ENCODE data around the gene FHDC1.
A peak's percentile ranks its signal among the peaks of the same experiment; 100 is the strongest.

Gene FHDC1

GRCh38 chr4:152935143-152935542, 980 bp upstream of the FHDC1 start:
- DNase-seq (ENCODE audit: low read depth): peak; percentile 23
- no peak overlapping the region for H3K4me3 ChIP-seq (ENCODE audit: low read depth, low read length)

DNA sequence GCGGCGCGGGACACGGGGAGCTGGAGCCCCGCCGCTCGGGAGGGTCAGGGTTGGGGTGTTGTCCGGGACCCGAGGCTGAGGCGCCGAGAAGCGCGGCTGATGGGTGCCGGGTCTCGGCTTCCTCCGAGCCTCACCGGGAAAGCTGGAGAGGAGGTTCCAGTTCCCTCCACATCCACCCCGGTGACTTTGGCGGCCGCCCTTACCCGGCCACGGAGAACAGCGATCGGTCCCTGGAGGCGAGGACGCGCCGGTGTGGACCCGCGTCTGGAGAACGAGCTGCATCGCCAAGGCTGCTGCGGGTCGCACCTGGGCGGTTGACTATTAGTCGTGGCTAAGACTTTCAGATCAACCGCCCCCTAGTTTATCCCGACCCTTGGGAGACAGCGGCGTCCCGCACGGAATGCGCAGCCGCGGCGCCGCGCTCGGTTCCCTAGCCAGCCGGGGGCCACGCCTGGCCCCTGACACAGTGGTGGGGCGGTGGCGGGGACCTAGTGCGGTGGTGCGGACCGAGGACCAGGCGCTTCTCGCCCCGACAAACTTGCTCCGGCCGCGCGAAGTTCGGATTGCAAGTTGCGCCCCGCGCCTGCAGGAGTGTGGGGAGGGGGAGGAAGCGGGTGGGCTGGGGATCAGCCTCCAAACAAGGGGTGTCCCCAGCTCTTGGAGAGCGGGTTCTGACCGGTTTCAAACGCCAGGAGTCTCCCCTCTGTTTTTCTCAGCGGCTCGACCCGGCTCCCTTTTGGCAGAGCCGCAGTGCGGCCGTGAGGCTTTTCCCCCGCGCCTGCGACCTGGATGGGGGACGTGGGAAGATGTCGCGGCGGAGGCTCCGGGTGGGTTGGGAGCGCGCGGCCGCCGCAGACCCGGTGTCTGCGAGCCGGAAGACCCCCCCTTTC, 568 bp downstream of the FHDC1 start:
- TF ChIP-seq, protein P1, sequence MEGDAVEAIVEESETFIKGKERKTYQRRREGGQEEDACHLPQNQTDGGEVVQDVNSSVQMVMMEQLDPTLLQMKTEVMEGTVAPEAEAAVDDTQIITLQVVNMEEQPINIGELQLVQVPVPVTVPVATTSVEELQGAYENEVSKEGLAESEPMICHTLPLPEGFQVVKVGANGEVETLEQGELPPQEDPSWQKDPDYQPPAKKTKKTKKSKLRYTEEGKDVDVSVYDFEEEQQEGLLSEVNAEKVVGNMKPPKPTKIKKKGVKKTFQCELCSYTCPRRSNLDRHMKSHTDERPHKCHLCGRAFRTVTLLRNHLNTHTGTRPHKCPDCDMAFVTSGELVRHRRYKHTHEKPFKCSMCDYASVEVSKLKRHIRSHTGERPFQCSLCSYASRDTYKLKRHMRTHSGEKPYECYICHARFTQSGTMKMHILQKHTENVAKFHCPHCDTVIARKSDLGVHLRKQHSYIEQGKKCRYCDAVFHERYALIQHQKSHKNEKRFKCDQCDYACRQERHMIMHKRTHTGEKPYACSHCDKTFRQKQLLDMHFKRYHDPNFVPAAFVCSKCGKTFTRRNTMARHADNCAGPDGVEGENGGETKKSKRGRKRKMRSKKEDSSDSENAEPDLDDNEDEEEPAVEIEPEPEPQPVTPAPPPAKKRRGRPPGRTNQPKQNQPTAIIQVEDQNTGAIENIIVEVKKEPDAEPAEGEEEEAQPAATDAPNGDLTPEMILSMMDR (IDR thresholded peaks at IDR 0.05; ENCODE audit: insufficient read depth, low read depth, low read length, missing control alignments): no peak
- peak overlapping the region; percentile 45 for H3K4me3 ChIP-seq (ENCODE audit: low read depth, low read length)
- peak; percentile 5 for DNase-seq (ENCODE audit: low read depth)

More at GRCh38 chr4:152935143-152935542, 980 bp upstream of the FHDC1 start:
- TF ChIP-seq, protein P1 (IDR thresholded peaks at IDR 0.05; ENCODE audit: insufficient read depth, low read depth, low read length, missing control alignments): no peak

DNA sequence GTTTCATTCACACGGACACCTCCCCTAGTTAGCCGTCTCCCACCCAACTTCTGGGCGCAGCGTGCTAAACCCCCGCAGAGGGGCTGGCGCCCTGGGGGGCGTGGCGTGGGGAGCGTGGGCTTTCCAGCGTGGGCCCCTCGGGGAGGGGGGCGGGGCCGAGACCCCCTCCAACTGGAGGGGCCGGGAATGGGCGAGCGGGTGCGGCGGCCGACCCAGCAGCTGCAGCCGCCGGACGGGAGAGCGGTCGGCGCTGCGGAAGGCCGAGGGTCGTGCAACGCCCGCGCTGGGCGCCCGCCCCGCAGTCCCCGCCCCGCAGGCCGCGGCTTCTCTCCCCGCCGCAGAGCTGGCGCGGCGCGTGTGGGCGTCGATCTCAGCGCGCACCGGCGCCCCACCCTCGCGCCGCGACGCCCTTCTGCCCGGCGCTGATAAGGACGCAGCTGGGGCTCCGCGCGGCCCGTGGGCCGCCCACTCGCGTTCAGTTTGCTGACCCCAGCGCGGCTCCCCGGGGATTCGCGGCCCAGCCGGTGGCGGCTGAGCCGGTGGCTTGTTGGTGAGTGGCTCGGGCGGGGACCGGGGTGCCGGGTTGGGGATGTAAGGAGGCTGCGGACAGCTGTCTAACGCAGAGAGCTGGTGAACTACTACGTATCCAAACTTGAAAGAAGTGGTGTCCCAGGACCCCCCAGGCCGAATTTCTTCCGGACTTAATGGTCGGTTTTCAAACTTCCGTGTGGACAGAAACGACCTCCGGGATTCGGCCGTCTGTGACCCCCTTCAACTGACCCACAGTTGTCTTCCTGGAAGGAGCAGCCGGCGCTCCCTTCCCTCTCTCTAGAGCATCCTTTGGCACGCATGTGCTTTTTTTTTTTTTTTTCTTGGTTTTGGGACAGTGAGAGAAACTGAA, 1.5 kb downstream of the FHDC1 start:
- DNase-seq (ENCODE audit: low read depth): peak; percentile 19
- TF ChIP-seq, protein P1 (IDR thresholded peaks at IDR 0.05; ENCODE audit: insufficient read depth, low read depth, low read length, missing control alignments): no peak
- H3K4me3 ChIP-seq (ENCODE audit: low read depth, low read length): peak overlapping the region; percentile 46

DNA sequence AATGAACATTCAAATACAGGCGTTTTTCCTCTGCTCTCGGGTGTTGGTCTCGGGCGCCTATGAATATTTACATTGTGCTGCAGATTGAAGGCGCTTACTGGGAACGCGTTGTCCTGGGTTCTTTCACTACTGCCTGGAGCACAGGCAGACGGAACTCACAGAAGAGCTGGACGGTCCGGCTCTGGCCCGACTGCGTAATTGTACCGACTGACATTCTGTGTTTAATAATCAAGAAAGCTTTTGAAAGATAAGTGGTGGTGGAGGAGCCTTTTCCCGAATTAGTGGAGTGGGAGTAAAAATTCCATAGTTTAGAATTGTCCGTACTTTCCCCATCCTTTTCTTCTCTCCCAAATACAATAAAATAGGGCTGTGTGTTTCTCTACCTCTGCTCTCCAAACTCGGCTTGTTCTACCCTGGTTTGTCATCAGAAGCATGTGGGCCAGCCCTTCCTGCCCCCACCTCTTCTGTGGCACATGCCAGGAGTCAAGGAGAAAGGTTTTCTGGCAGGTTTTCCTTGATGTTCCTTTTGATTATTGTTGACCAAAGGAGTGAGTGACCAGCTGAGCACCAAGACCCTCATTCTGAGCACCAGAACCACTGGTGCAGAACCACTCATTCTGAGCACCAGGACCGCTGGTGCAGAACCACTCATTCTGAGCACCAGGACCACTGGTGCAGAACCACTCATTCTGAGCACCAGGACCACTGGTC, 2.3 kb downstream of the FHDC1 start:
- no peak for DNase-seq (ENCODE audit: low read depth)
- H3K4me3 ChIP-seq (ENCODE audit: low read depth, low read length): peak overlapping the region; percentile 46
- TF ChIP-seq, protein P1 (IDR thresholded peaks at IDR 0.05; ENCODE audit: insufficient read depth, low read depth, low read length, missing control alignments): no peak

GRCh38 chr4:152939621-152940020, 3.5 kb downstream of the FHDC1 start:
- DNase-seq (ENCODE audit: low read depth): no peak
- TF ChIP-seq, protein P1 (IDR thresholded peaks at IDR 0.05; ENCODE audit: insufficient read depth, low read depth, low read length, missing control alignments): no peak
- no peak overlapping the region for H3K4me3 ChIP-seq (ENCODE audit: low read depth, low read length)

GRCh38 chr4:152940461-152940860, 4.3 kb downstream of the FHDC1 start:
- TF ChIP-seq, protein P1 (IDR thresholded peaks at IDR 0.05; ENCODE audit: insufficient read depth, low read depth, low read length, missing control alignments): no peak
- DNase-seq (ENCODE audit: low read depth): no peak
- H3K4me3 ChIP-seq (ENCODE audit: low read depth, low read length): no peak overlapping the region
